Measurements from ENCODE around the gene NR5A1. TPM values are rescaled to one million over a fixed set of nuclear protein-coding genes. Genes with fewer than 3 reads are reported as not detected.

The NR5A1 gene
- total and polyA plus RNA-seq, 10 of the 15 experiments (the other 5 are each of a cell fraction or from before 2014, with no cell fraction given) = 0.06 to 0.24 (median 0.08) TPM; not detected in 5

DNA sequence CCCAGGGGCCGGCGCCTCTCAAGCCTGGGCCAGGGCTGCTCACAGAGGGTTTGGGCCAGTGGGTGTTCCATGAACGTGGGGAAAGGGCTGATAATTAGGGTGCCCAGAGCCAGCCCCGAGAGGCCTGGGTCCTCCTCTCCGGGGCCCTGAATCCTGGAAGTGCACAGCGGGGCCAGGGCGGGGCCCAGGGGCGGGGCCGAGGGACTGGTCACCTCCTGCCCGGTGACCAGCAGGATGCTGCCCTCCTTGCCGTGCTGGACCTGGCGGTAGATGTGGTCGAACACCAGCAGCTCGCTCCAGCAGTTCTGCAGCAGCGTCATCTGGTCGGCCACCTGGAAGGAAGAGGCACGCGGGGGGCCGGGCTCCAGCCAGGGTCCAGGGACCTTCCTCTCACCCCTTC, 14.4 kb downstream of the NR5A1 start:
- H3K4me1 ChIP-seq (ENCODE audit: control insufficient read depth, insufficient read depth, low read length) = peaks cover 23% of the 10 kb centered on the region
- BruUV-seq (replicated peaks) = no TSS peak
- no peak overlapping the region for H3K4me3 ChIP-seq
- SMC1A ChIA-PET (ENCODE audit: uncharacterized antibody, unreplicated experiment) = no interaction called here
- intact Hi-C loops (cut with micrococcal nuclease; ENCODE audit: unreplicated experiment) (no loop called here), in situ Hi-C loops (cut with MboI) (no loop called here)
- H3K79me2 ChIP-seq (ENCODE audit: control insufficient read depth, insufficient read depth, low read length) = no peaks in the 10 kb centered on the region
- RAD21 ChIA-PET (ENCODE audit: unreplicated experiment) = no interaction called here
- WGBS (ENCODE audit: insufficient coverage, insufficient replicate concordance, low lambda C conversion rate, missing lambda C conversion rate) = 55% methylated on average over 16 of the region's 19 CpGs
- no peak for ATAC-seq
- CTCF ChIA-PET = no interaction called here
- no peak for FAIRE-seq
- H4K20me1 ChIP-seq (ENCODE audit: control insufficient read depth, insufficient read depth) = no peaks in the 10 kb centered on the region
- no peak overlapping the region for H3K9ac ChIP-seq (ENCODE audit: control insufficient read depth, insufficient read depth, low read length)
- no peaks in the 10 kb centered on the region; a peak in 2 of 4 replicates for H3K27me3 ChIP-seq (replicated peaks in 1 of 2; ENCODE audit: control insufficient read depth in 2 of 2, insufficient read depth in 2 of 2, low read length in 1 of 2)
- H2AFZ ChIP-seq (ENCODE audit: control insufficient read depth, low read depth, low read length) = no peak overlapping the region
- no peaks in the 10 kb centered on the region for H3K9me3 ChIP-seq (replicated peaks; ENCODE audit: control insufficient read depth, insufficient read depth, low read length)
- TF ChIP-seq, protein P1, sequence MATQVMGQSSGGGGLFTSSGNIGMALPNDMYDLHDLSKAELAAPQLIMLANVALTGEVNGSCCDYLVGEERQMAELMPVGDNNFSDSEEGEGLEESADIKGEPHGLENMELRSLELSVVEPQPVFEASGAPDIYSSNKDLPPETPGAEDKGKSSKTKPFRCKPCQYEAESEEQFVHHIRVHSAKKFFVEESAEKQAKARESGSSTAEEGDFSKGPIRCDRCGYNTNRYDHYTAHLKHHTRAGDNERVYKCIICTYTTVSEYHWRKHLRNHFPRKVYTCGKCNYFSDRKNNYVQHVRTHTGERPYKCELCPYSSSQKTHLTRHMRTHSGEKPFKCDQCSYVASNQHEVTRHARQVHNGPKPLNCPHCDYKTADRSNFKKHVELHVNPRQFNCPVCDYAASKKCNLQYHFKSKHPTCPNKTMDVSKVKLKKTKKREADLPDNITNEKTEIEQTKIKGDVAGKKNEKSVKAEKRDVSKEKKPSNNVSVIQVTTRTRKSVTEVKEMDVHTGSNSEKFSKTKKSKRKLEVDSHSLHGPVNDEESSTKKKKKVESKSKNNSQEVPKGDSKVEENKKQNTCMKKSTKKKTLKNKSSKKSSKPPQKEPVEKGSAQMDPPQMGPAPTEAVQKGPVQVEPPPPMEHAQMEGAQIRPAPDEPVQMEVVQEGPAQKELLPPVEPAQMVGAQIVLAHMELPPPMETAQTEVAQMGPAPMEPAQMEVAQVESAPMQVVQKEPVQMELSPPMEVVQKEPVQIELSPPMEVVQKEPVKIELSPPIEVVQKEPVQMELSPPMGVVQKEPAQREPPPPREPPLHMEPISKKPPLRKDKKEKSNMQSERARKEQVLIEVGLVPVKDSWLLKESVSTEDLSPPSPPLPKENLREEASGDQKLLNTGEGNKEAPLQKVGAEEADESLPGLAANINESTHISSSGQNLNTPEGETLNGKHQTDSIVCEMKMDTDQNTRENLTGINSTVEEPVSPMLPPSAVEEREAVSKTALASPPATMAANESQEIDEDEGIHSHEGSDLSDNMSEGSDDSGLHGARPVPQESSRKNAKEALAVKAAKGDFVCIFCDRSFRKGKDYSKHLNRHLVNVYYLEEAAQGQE (IDR thresholded peaks at IDR 0.05; ENCODE audit: low read depth, low read length) = no peak
- no peak for TF ChIP-seq KLF5 (IDR thresholded peaks at IDR 0.05; ENCODE audit: partially characterized antibody)
- no peak for TF ChIP-seq MEF2B (IDR thresholded peaks at IDR 0.05; ENCODE audit: partially characterized antibody, poor library complexity, severe bottlenecking)
- TF ChIP-seq SUPT20H (IDR thresholded peaks at IDR 0.05; ENCODE audit: borderline replicate concordance, control insufficient read depth, low read depth, low read length) = no peak
- no peak for TF ChIP-seq EED (IDR thresholded peaks at IDR 0.05; ENCODE audit: low read depth)
- no peak for TF ChIP-seq CBX5 (IDR thresholded peaks at IDR 0.05; ENCODE audit: low read depth)
- TF ChIP-seq MXI1 (IDR thresholded peaks at IDR 0.05; ENCODE audit: low read depth, low read length) = no peak
- TF ChIP-seq, protein P2, sequence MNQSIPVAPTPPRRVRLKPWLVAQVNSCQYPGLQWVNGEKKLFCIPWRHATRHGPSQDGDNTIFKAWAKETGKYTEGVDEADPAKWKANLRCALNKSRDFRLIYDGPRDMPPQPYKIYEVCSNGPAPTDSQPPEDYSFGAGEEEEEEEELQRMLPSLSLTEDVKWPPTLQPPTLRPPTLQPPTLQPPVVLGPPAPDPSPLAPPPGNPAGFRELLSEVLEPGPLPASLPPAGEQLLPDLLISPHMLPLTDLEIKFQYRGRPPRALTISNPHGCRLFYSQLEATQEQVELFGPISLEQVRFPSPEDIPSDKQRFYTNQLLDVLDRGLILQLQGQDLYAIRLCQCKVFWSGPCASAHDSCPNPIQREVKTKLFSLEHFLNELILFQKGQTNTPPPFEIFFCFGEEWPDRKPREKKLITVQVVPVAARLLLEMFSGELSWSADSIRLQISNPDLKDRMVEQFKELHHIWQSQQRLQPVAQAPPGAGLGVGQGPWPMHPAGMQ (IDR thresholded peaks at IDR 0.05; ENCODE audit: borderline replicate concordance) = no peak
- no peak for TF ChIP-seq MYC (IDR thresholded peaks at IDR 0.05; ENCODE audit: insufficient read depth, insufficient read length, insufficient replicate concordance, low read length, severe bottlenecking)
- POLR2A ChIA-PET = no interaction called here
- no peak overlapping the region for H3K4me2 ChIP-seq (ENCODE audit: control insufficient read depth, insufficient read depth)
- H3K36me3 ChIP-seq (ENCODE audit: control insufficient read depth in 2 of 2, insufficient read depth in 2 of 2, low read length in 1 of 2) = no peaks in the 10 kb centered on the region
- no peak overlapping the region for H3K27ac ChIP-seq (ENCODE audit: control insufficient read depth, insufficient read depth)
- no peak for DNase-seq (ENCODE audit: low read depth, low spot score)
